Measurements from ENCODE around the gene TSC22D4.
A peak's percentile ranks its signal among the peaks of the same experiment; 100 is the strongest.

GRCh38 chr7:100478958-100479660 is at the start of gene TSC22D4:
- TF ChIP-seq, protein P1, sequence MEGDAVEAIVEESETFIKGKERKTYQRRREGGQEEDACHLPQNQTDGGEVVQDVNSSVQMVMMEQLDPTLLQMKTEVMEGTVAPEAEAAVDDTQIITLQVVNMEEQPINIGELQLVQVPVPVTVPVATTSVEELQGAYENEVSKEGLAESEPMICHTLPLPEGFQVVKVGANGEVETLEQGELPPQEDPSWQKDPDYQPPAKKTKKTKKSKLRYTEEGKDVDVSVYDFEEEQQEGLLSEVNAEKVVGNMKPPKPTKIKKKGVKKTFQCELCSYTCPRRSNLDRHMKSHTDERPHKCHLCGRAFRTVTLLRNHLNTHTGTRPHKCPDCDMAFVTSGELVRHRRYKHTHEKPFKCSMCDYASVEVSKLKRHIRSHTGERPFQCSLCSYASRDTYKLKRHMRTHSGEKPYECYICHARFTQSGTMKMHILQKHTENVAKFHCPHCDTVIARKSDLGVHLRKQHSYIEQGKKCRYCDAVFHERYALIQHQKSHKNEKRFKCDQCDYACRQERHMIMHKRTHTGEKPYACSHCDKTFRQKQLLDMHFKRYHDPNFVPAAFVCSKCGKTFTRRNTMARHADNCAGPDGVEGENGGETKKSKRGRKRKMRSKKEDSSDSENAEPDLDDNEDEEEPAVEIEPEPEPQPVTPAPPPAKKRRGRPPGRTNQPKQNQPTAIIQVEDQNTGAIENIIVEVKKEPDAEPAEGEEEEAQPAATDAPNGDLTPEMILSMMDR (IDR thresholded peaks at IDR 0.05; ENCODE audit: poor library complexity, severe bottlenecking): no peak
- TF ChIP-seq POLR2AphosphoS5 (IDR thresholded peaks at IDR 0.05) (peak; percentile 60), REST (IDR thresholded peaks at IDR 0.05; ENCODE audit: borderline replicate concordance) (no peak), SMC3 (conservative IDR thresholded peaks at IDR 0.05; ENCODE audit: poor library complexity) (no peak), EP300 (conservative IDR thresholded peaks at IDR 0.05; ENCODE audit: poor library complexity, severe bottlenecking) (peak; percentile 40)
